Smooth muscle cell (in vitro differentiated cells): ENCODE results near the gene LUC7L. TPM values are rescaled to one million over a fixed set of nuclear protein-coding genes. Genes with fewer than 3 reads are reported as not detected.

Source experiments
- DNase-seq: peaks from one replicate; lab custom pipeline; 2025; ENCODE audit not compliant: unreplicated experiment; lab: John Stamatoyannopoulos, UW
- H2AFZ ChIP-seq: fragments of 200-600 bp; sonication (generic); 2 replicates; pipeline ENCODE4 v1.6.0; 2016; ENCODE audit warnings: antibody characterized with exemption, low read depth, mild to moderate bottlenecking
- H3F3A ChIP-seq: fragments of 200-600 bp; sonication (generic); 2 replicates; pipeline ENCODE4 v1.6.0; 2017; ENCODE audit warnings: antibody characterized with exemption, low read depth
- H3K27ac ChIP-seq: fragments of 200-600 bp; sonication (generic); 2 replicates; pipeline ENCODE4 v1.5.1; 2016; ENCODE audit warnings: low read depth, mild to moderate bottlenecking
- H3K27me3 ChIP-seq: fragments of 200-600 bp; sonication (generic); 2 replicates; pipeline ENCODE4 v1.6.1; 2016; ENCODE audit warnings: low read depth, mild to moderate bottlenecking
- H3K36me3 ChIP-seq: fragments of 200-600 bp; sonication (generic); 2 replicates; pipeline ENCODE4 v1.5.1; 2016; ENCODE audit warnings: low read depth
- H3K4me1 ChIP-seq: fragments of 200-600 bp; sonication (generic); 2 replicates; pipeline ENCODE4 v1.5.1; 2016; ENCODE audit warnings: low read depth
- H3K4me2 ChIP-seq: fragments of 200-600 bp; sonication (generic); 2 replicates; pipeline ENCODE4 v1.6.0; 2016; ENCODE audit warnings: mild to moderate bottlenecking
- H3K4me3 ChIP-seq: fragments of 200-600 bp; sonication (generic); 2 replicates; pipeline ENCODE4 v1.5.1; 2016; ENCODE audit warnings: mild to moderate bottlenecking
- H3K79me2 ChIP-seq: fragments of 200-600 bp; sonication (generic); 2 replicates; pipeline ENCODE4 v1.6.0; 2016; ENCODE audit warnings: low read depth, mild to moderate bottlenecking
- H3K9ac ChIP-seq: fragments of 200-600 bp; sonication (generic); 2 replicates; pipeline ENCODE4 v1.6.0; 2016; ENCODE audit warnings: low read depth
- H3K9me3 ChIP-seq: fragments of 200-600 bp; sonication (generic); replicated peaks from 2 replicates; pipeline ENCODE4 v1.5.1; 2016; ENCODE audit warnings: low read depth
- H4K20me1 ChIP-seq: fragments of 200-600 bp; sonication (generic); 2 replicates; pipeline ENCODE4 v1.6.0; 2016; ENCODE audit warnings: low read depth
- CTCF ChIP-seq: fragments of 200-600 bp; sonication (generic); IDR thresholded peaks from 2 replicates; pipeline ENCODE4 v1.5.1; 2017; ENCODE audit warnings: borderline replicate concordance, mild to moderate bottlenecking, antibody characterized with exemption; ENCODE audit not compliant: insufficient read depth, poor library complexity, severe bottlenecking
- WGBS: methylation state at CpG from one replicate; pipeline ENCODE4 v1.1.7; 2016; ENCODE audit warnings: low lambda C conversion rate; 5-methylcytosine and 5-hydroxymethylcytosine counted together
- polyA plus RNA-seq: library from polyadenylated mRNA; unstranded; fragments of >200 nt; fragmentation: Nextera tagmentation; extraction: Ambion mirVana; gene quantifications from 2 replicates; pipeline ENCODE4 v1.2.1, GENCODE V29; 2016
- small RNA-seq: library from RNA; depleted of rRNA; stranded (forward); fragments of <200 nt; gene quantifications from one replicate; pipeline ENCODE3, GENCODE V24; 2014
- total RNA-seq: library from RNA; depleted of rRNA; stranded (reverse); fragments of >200 nt; gene quantifications from 2 replicates; pipeline ENCODE4 v1.2.3, GENCODE V29; 2014

Gene LUC7L
- total and polyA plus RNA-seq, 2 experiments from 2014 or later, result 56.2 to 70.6 TPM

GRCh38 chr16:140175-140857 is 88.9 kb downstream of the LUC7L start:
- Histone ChIP-seq H2AFZ (no peak overlapping the region), H3K79me2 (peaks cover 18% of the 10 kb centered on the region), H3K27me3 (no peaks in the 10 kb centered on the region), H3K27ac (no peak overlapping the region), H3F3A (peaks cover 6% of the 10 kb centered on the region), H3K4me2 (no peak overlapping the region), H3K4me1 (peaks cover 9% of the 10 kb centered on the region), H3K9me3 (no peaks in the 10 kb centered on the region), H3K36me3 (no peaks in the 10 kb centered on the region), H3K9ac (no peak overlapping the region), H3K4me3 (no peak overlapping the region), H4K20me1 (no peaks in the 10 kb centered on the region)
- TF ChIP-seq CTCF, result no peak
- WGBS, result 82% methylated on average over 10 of the region's 10 CpGs
- DNase-seq, result no peak

Small RNA genes within 50 kb of the gene (small RNA-seq; reads per million reads assigned to genes)
- not detected for gene RF00019

Other genes with a start within 250 kb of the LUC7L start
- gene POLR3K, start 175.8 kb downstream of the LUC7L start, total RNA-seq, result 2.1 and 2.9 TPM in 2 replicates
- gene POLR3K, start 175.8 kb downstream of the LUC7L start, polyA plus RNA-seq, result 10.5 and 11.1 TPM in 2 replicates
- 20.1 and 21.4 TPM in 2 replicates for gene SNRNP25, start 175.6 kb downstream of the LUC7L start, total RNA-seq
- gene SNRNP25, start 175.6 kb downstream of the LUC7L start, polyA plus RNA-seq, result 45.9 and 48.2 TPM in 2 replicates
- 38.2 and 41.4 TPM in 2 replicates for gene RHBDF1, start 156.8 kb downstream of the LUC7L start, total RNA-seq
- 68.0 and 84.9 TPM in 2 replicates for gene RHBDF1, start 156.8 kb downstream of the LUC7L start, polyA plus RNA-seq
- 73.8 and 84.7 TPM in 2 replicates for gene MPG, start 151.2 kb downstream of the LUC7L start, total RNA-seq
- 104 and 120 TPM in 2 replicates for gene MPG, start 151.2 kb downstream of the LUC7L start, polyA plus RNA-seq
- 4.6 and 15.5 TPM in 2 replicates for gene NPRL3, start 90.8 kb downstream of the LUC7L start, total RNA-seq
- gene NPRL3, start 90.8 kb downstream of the LUC7L start, polyA plus RNA-seq, result 26.1 and 28.3 TPM in 2 replicates
- not detected in 2 replicates for gene HBZ, start 76.8 kb downstream of the LUC7L start, total RNA-seq
- not detected in 2 replicates for gene HBZ, start 76.8 kb downstream of the LUC7L start, polyA plus RNA-seq
- gene HBM, start 63.5 kb downstream of the LUC7L start, total RNA-seq, result not detected in 2 replicates
- gene HBM, start 63.5 kb downstream of the LUC7L start, polyA plus RNA-seq, result 0.40 TPM in 1 of 2 replicates, not detected in the other
- not detected in 2 replicates for gene HBA2, start 56.6 kb downstream of the LUC7L start, total RNA-seq
- gene HBA2, start 56.6 kb downstream of the LUC7L start, polyA plus RNA-seq, result not detected in 2 replicates
- gene HBA1, start 52.8 kb downstream of the LUC7L start, total RNA-seq, result not detected in 2 replicates
- gene HBA1, start 52.8 kb downstream of the LUC7L start, polyA plus RNA-seq, result not detected in 2 replicates
- gene HBQ1, start 49.0 kb downstream of the LUC7L start, total RNA-seq, result not detected in 2 replicates
- gene HBQ1, start 49.0 kb downstream of the LUC7L start, polyA plus RNA-seq, result not detected in 2 replicates
- 37.3 and 83.7 TPM in 2 replicates for gene FAM234A, start 5.4 kb upstream of the LUC7L start, total RNA-seq
- 87.3 and 93.9 TPM in 2 replicates for gene FAM234A, start 5.4 kb upstream of the LUC7L start, polyA plus RNA-seq
- gene RGS11, start 46.5 kb upstream of the LUC7L start, total RNA-seq, result 0.04 and 2.2 TPM in 2 replicates
- gene RGS11, start 46.5 kb upstream of the LUC7L start, polyA plus RNA-seq, result 3.9 TPM in 2 replicates
- gene ARHGDIG, start 51.1 kb upstream of the LUC7L start, total RNA-seq, result 0.58 and 0.63 TPM in 2 replicates
- gene ARHGDIG, start 51.1 kb upstream of the LUC7L start, polyA plus RNA-seq, result 2.9 and 4.7 TPM in 2 replicates
- 0.18 TPM in 1 of 2 replicates, not detected in the other for gene PDIA2, start 53.7 kb upstream of the LUC7L start, total RNA-seq
- gene PDIA2, start 53.7 kb upstream of the LUC7L start, polyA plus RNA-seq, result 0.43 and 0.86 TPM in 2 replicates
- 12.7 and 13.0 TPM in 2 replicates for gene AXIN1, start 123.3 kb upstream of the LUC7L start, total RNA-seq
- gene AXIN1, start 123.3 kb upstream of the LUC7L start, polyA plus RNA-seq, result 15.0 and 15.2 TPM in 2 replicates
- 80.8 and 84.6 TPM in 2 replicates for gene MRPL28, start 141.1 kb upstream of the LUC7L start, total RNA-seq
- 155 and 160 TPM in 2 replicates for gene MRPL28, start 141.1 kb upstream of the LUC7L start, polyA plus RNA-seq
- 53.6 and 57.1 TPM in 2 replicates for gene PGAP6, start 152.5 kb upstream of the LUC7L start, total RNA-seq
- gene PGAP6, start 152.5 kb upstream of the LUC7L start, polyA plus RNA-seq, result 80.0 and 99.9 TPM in 2 replicates
- 189 and 218 TPM in 2 replicates for gene NME4, start 167.8 kb upstream of the LUC7L start, total RNA-seq
- 421 and 523 TPM in 2 replicates for gene NME4, start 167.8 kb upstream of the LUC7L start, polyA plus RNA-seq
- 7.3 and 18.2 TPM in 2 replicates for gene DECR2, start 172.4 kb upstream of the LUC7L start, total RNA-seq
- 15.4 and 21.2 TPM in 2 replicates for gene DECR2, start 172.4 kb upstream of the LUC7L start, polyA plus RNA-seq
- 9.0 and 19.5 TPM in 2 replicates for gene RAB11FIP3, start 196.2 kb upstream of the LUC7L start, total RNA-seq
- 20.4 and 25.7 TPM in 2 replicates for gene RAB11FIP3, start 196.2 kb upstream of the LUC7L start, polyA plus RNA-seq